GM08714 (cell line): ENCODE results near the gene SNCA.

Experiments used
- H3K4me3 ChIP-seq: fragments of 200-500 bp; sonication (Bioruptor generic); 2 replicates; pipeline ENCODE4 v1.5.1; 2014; ENCODE audit warnings: mild to moderate bottlenecking, low read length, inconsistent platforms
- ZNF274 ChIP-seq: IDR thresholded peaks from 2 replicates; pipeline ENCODE4 v1.6.1; 2012; ENCODE audit warnings: mild to moderate bottlenecking, low read depth, low read length

SNCA gene

GRCh38 chr4:89800012-89800516, 36.9 kb downstream of the SNCA start:
- TF ChIP-seq ZNF274, result no peak
- H3K4me3 ChIP-seq, result no peak overlapping the region

- no peak overlapping the region for H3K4me3 ChIP-seq
- TF ChIP-seq ZNF274, result no peak
These were observed 37.9 kb downstream of the SNCA start for GRCh38 chr4:89799071-89799470.

GRCh38 chr4:89797117-89797516, 39.8 kb downstream of the SNCA start:
- TF ChIP-seq ZNF274, result no peak
- H3K4me3 ChIP-seq, result no peak overlapping the region

- H3K4me3 ChIP-seq, result no peak overlapping the region
- no peak for TF ChIP-seq ZNF274
These were observed 48.5 kb downstream of the SNCA start for GRCh38 chr4:89788206-89789072.

GRCh38 chr4:89784686-89785231, 52.2 kb downstream of the SNCA start:
- no peak for TF ChIP-seq ZNF274

GRCh38 chr4:89781321-89781720, 55.6 kb downstream of the SNCA start:
- no peak for TF ChIP-seq ZNF274
- H3K4me3 ChIP-seq, result no peak overlapping the region

More at GRCh38 chr4:89784686-89785231, 52.2 kb downstream of the SNCA start:
- H3K4me3 ChIP-seq, result no peak overlapping the region

- H3K4me3 ChIP-seq, result no peak overlapping the region
- no peak for TF ChIP-seq ZNF274
These were observed 63.2 kb downstream of the SNCA start for GRCh38 chr4:89773805-89774204.

GRCh38 chr4:89769856-89770255, 67.1 kb downstream of the SNCA start:
- TF ChIP-seq ZNF274, result no peak
- H3K4me3 ChIP-seq, result no peak overlapping the region

- H3K4me3 ChIP-seq, result no peak overlapping the region
- no peak for TF ChIP-seq ZNF274
These were observed 69.0 kb downstream of the SNCA start for GRCh38 chr4:89767924-89768323.

GRCh38 chr4:89765966-89766365, 71.0 kb downstream of the SNCA start:
- H3K4me3 ChIP-seq, result no peak overlapping the region
- no peak for TF ChIP-seq ZNF274

- no peak overlapping the region for H3K4me3 ChIP-seq
- no peak for TF ChIP-seq ZNF274
These were observed 71.4 kb downstream of the SNCA start for GRCh38 chr4:89765528-89765927.

- TF ChIP-seq ZNF274, result no peak
- H3K4me3 ChIP-seq, result no peak overlapping the region
These were observed 74.7 kb downstream of the SNCA start for GRCh38 chr4:89762311-89762710.

- TF ChIP-seq ZNF274, result no peak
- H3K4me3 ChIP-seq, result no peak overlapping the region
These were observed 77.5 kb downstream of the SNCA start for GRCh38 chr4:89759426-89759825.

GRCh38 chr4:89757154-89757719, 79.7 kb downstream of the SNCA start:
- TF ChIP-seq ZNF274, result no peak
- H3K4me3 ChIP-seq, result no peak overlapping the region

- TF ChIP-seq ZNF274, result no peak
- H3K4me3 ChIP-seq, result no peak overlapping the region
These were observed 81.7 kb downstream of the SNCA start for GRCh38 chr4:89755220-89755619.
